H1 (cell line): Measurements from ENCODE around the gene LUZP1. TPM values are rescaled to one million over a fixed set of nuclear protein-coding genes. Genes with fewer than 3 reads are reported as not detected.

Experiments
- polyA plus RNA-seq, 7 experiments: library from polyadenylated mRNA; depleted of rRNA in 3 of 7; stranded (reverse) in 5 of 7; unstranded in 2 of 7; fragments of >200 nt in 5 of 7; fragments of 200-250 nt in 2 of 7; gene quantifications; 1 replicate in 5 of 7; 2 replicates in 1 of 7; 4 replicates in 1 of 7; pipeline versions ENCODE4 v1.2.1 to v1.2.3, GENCODE V29; 2011 to 2013; ENCODE audit warnings: missing spikeins in 2 of 7, mixed read lengths in 2 of 7
- total RNA-seq: library from RNA; stranded (reverse); fragmentation: NEBNext Ultra II Directional; extraction: Animal tissue kit (Norgen Biotek cat#: 25700); gene quantifications from 2 replicates; pipeline ENCODE4 v1.2.1, GENCODE V29; 2021
- TF ChIP-seq, protein P1 (sequence below): fragments of 300-600 bp; sonication (generic); IDR thresholded peaks from 2 replicates; pipeline ENCODE4 v1.7.1; 2012; ENCODE audit warnings: low read length, moderate library complexity, mild to moderate bottlenecking, inconsistent platforms; ENCODE audit not compliant: insufficient replicate concordance

Gene LUZP1
- total and polyA plus RNA-seq, 2 of the 8 experiments (the other 6 are each of a cell fraction or from before 2014, with no cell fraction given): 14.0 to 60.5 TPM

DNA sequence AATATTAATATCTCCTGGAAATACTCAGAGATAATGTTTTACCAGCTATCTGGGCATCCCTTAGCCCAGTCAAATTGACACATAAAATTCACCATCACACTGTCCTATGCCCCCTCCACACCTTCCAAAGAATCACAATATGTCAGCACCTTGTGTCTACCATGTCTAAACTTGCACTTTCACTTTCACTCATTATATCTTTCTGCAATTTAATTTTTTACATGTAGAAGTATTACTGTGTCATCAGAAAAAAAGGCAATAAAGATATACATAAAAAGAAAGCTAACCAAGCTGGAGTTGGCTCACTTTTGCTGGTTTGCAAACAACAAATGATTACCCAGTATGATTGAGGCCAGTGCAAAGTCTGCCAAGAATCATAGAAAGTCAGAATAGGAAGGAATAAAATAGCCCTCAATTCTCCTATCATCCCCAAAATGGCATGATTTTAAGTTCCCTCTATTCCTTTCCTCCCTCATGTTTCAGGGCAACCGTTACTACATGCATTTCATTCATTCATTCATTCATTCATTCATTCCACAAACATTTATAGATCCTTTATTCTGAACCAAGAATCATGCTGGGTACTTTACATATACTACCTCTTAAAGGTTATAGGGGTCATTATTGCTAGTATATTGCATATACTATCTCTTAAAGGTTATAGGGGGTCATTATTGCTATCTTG, 5.9 kb upstream of the LUZP1 start (continued):
- TF ChIP-seq, protein P1, sequence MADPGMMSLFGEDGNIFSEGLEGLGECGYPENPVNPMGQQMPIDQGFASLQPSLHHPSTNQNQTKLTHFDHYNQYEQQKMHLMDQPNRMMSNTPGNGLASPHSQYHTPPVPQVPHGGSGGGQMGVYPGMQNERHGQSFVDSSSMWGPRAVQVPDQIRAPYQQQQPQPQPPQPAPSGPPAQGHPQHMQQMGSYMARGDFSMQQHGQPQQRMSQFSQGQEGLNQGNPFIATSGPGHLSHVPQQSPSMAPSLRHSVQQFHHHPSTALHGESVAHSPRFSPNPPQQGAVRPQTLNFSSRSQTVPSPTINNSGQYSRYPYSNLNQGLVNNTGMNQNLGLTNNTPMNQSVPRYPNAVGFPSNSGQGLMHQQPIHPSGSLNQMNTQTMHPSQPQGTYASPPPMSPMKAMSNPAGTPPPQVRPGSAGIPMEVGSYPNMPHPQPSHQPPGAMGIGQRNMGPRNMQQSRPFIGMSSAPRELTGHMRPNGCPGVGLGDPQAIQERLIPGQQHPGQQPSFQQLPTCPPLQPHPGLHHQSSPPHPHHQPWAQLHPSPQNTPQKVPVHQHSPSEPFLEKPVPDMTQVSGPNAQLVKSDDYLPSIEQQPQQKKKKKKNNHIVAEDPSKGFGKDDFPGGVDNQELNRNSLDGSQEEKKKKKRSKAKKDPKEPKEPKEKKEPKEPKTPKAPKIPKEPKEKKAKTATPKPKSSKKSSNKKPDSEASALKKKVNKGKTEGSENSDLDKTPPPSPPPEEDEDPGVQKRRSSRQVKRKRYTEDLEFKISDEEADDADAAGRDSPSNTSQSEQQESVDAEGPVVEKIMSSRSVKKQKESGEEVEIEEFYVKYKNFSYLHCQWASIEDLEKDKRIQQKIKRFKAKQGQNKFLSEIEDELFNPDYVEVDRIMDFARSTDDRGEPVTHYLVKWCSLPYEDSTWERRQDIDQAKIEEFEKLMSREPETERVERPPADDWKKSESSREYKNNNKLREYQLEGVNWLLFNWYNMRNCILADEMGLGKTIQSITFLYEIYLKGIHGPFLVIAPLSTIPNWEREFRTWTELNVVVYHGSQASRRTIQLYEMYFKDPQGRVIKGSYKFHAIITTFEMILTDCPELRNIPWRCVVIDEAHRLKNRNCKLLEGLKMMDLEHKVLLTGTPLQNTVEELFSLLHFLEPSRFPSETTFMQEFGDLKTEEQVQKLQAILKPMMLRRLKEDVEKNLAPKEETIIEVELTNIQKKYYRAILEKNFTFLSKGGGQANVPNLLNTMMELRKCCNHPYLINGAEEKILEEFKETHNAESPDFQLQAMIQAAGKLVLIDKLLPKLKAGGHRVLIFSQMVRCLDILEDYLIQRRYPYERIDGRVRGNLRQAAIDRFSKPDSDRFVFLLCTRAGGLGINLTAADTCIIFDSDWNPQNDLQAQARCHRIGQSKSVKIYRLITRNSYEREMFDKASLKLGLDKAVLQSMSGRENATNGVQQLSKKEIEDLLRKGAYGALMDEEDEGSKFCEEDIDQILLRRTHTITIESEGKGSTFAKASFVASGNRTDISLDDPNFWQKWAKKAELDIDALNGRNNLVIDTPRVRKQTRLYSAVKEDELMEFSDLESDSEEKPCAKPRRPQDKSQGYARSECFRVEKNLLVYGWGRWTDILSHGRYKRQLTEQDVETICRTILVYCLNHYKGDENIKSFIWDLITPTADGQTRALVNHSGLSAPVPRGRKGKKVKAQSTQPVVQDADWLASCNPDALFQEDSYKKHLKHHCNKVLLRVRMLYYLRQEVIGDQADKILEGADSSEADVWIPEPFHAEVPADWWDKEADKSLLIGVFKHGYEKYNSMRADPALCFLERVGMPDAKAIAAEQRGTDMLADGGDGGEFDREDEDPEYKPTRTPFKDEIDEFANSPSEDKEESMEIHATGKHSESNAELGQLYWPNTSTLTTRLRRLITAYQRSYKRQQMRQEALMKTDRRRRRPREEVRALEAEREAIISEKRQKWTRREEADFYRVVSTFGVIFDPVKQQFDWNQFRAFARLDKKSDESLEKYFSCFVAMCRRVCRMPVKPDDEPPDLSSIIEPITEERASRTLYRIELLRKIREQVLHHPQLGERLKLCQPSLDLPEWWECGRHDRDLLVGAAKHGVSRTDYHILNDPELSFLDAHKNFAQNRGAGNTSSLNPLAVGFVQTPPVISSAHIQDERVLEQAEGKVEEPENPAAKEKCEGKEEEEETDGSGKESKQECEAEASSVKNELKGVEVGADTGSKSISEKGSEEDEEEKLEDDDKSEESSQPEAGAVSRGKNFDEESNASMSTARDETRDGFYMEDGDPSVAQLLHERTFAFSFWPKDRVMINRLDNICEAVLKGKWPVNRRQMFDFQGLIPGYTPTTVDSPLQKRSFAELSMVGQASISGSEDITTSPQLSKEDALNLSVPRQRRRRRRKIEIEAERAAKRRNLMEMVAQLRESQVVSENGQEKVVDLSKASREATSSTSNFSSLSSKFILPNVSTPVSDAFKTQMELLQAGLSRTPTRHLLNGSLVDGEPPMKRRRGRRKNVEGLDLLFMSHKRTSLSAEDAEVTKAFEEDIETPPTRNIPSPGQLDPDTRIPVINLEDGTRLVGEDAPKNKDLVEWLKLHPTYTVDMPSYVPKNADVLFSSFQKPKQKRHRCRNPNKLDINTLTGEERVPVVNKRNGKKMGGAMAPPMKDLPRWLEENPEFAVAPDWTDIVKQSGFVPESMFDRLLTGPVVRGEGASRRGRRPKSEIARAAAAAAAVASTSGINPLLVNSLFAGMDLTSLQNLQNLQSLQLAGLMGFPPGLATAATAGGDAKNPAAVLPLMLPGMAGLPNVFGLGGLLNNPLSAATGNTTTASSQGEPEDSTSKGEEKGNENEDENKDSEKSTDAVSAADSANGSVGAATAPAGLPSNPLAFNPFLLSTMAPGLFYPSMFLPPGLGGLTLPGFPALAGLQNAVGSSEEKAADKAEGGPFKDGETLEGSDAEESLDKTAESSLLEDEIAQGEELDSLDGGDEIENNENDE: no peak
